Activated B cell treated with CpG ODN at 0.5 μM for 24 hours (primary cell): ENCODE measurements around the gene ANP32A. TPM values are rescaled to one million over a fixed set of nuclear protein-coding genes. Genes with fewer than 3 reads are reported as not detected.

Experiments used
- ATAC-seq: fragments of 200-7000 bp; cut with Tn5 transposase; one replicate; pipeline ENCODE4 v1.10.0; 2021; ENCODE audit warnings: low read depth, mild to moderate bottlenecking, moderate library complexity
- CTCF ChIA-PET: fragments of 350-600 bp; sonication (Branson Sonifier 250); formaldehyde crosslinking; loops from one replicate; lab custom pipeline; 2021; ENCODE audit warnings: antibody characterized with exemption; lab: Charles Lee
- POLR2A ChIA-PET: fragments of 350-600 bp; sonication (Branson Sonifier 250); formaldehyde crosslinking; loops from one replicate; lab custom pipeline; 2021; ENCODE audit warnings: antibody characterized with exemption; lab: Charles Lee
- DNase-seq: peaks from one replicate; pipeline ENCODE4 v3.0.0; 2022
- H3K27ac Mint-ChIP-seq: one replicate; pipeline ENCODE4 v1.8.0; 2020; ENCODE audit warnings: mixed read lengths
- H3K27me3 Mint-ChIP-seq: one replicate; pipeline ENCODE4 v1.8.0; 2021; ENCODE audit warnings: mixed read lengths
- H3K36me3 Mint-ChIP-seq: one replicate; pipeline ENCODE4 v1.8.0; 2021; ENCODE audit warnings: low read depth, mixed read lengths
- H3K4me1 Mint-ChIP-seq: one replicate; pipeline ENCODE4 v1.8.0; 2021; ENCODE audit warnings: mixed read lengths
- H3K4me3 Mint-ChIP-seq: one replicate; pipeline ENCODE4 v1.8.0; 2020; ENCODE audit warnings: mild to moderate bottlenecking, mixed read lengths
- H3K9me3 Mint-ChIP-seq: one replicate; pipeline ENCODE4 v1.8.0; 2020; ENCODE audit warnings: mixed read lengths
- CTCF ChIP-seq: fragments of 200-600 bp; IDR thresholded peaks from one replicate; pipeline ENCODE4 v1.8.0; 2022; ENCODE audit warnings: antibody characterized with exemption, mild to moderate bottlenecking
- intact Hi-C: fragments of 100-400 bp; cut with micrococcal nuclease; formaldehyde crosslinking; loops from one replicate; pipeline ENCODE4 v1.15.1; 2024
- total RNA-seq: library from RNA; stranded (reverse); gene quantifications from 2 replicates; pipeline ENCODE4 v1.2.3, GENCODE V29; 2022

Gene ANP32A
- total RNA-seq, 1 donor from 2014 or later = 199 TPM

DNA sequence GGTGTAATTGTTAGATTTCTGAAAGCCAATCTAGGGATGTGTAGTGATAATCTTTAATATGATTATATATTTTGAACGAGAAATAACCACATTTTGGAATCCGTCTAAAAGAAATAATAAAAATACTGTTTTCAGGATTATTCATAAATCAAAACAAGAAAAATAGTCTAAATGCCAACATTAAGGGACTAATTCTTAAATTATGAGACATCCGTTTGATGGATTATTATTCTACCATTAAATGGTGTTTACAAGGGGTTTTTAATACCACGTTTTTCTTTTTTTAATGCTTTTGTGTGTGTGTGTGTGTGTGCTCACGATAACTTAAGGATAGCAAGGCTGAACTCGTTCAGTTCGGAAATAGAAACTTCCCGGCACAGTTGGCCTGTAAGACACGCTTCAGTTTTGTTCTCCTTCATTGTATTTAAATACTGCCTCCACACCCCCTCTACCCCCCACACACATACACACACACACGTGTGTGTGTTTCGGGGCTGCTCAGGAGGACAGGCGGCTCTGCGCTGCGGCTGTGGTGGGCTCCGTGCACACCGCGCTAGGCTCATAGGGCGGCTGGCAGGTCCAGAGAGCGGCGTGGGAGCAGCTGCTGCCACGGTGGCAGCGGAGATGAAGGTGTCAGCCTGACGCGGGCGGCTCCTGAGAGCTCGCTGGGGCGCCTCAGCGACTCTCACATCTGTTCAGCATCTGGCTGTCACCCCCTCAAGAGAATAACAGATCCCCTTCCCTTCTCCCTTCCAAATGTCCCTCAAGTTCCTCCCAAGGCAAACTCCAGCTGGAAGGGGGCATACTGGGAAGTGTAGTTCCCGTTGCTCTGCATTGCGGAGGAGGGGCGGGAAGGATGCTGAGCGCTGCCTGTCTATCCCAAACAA, 23.0 kb upstream of the ANP32A start:
- Mint-ChIP-seq H3K36me3 (no peaks in the 10 kb centered on the region), H3K4me3 (peak overlapping the region; percentile 73), H3K9me3 (no peaks in the 10 kb centered on the region), H3K4me1 (peaks cover 14% of the 10 kb centered on the region), H3K27ac (peak overlapping the region; percentile 30), H3K27me3 (peaks cover 36% of the 10 kb centered on the region)
- intact Hi-C loops = no loop called here
- CTCF ChIA-PET = interaction anchor here (0.7 to 1.5 kb wide), 3 partner anchors 15 to 78 kb away, joined by 3 to 4 read pairs (median 4); no protein-coding TSS in a partner anchor
- POLR2A ChIA-PET = no interaction called here
- TF ChIP-seq CTCF = no peak
- peak; percentile 54 for ATAC-seq
- DNase-seq = peak; percentile 26

GRCh38 chr15:68842958-68843357, 22.3 kb upstream of the ANP32A start:
- CTCF ChIA-PET = interaction anchor here (1.0 kb wide), 1 partner anchor 33 kb away, joined by 3 read pairs; no protein-coding TSS in a partner anchor
- Mint-ChIP-seq H3K27me3 (peaks cover 37% of the 10 kb centered on the region), H3K9me3 (no peaks in the 10 kb centered on the region), H3K36me3 (no peaks in the 10 kb centered on the region), H3K4me1 (peaks cover 14% of the 10 kb centered on the region), H3K4me3 (no peak overlapping the region), H3K27ac (no peak overlapping the region)
- intact Hi-C loops = no loop called here
- POLR2A ChIA-PET = interaction anchor here (0.6 kb wide), 1 partner anchor 1686 kb away, joined by 5 read pairs; no protein-coding TSS in a partner anchor
- no peak for TF ChIP-seq CTCF
- ATAC-seq = no peak
- DNase-seq = no peak

- no peak for ATAC-seq
- CTCF ChIA-PET = interaction anchor here (1.0 kb wide), 1 partner anchor 50 kb away, joined by 3 read pairs; no protein-coding TSS in a partner anchor
- intact Hi-C loops = no loop called here
- peaks cover 32% of the 10 kb centered on the region for H3K27me3 Mint-ChIP-seq
- H3K4me3 Mint-ChIP-seq = no peak overlapping the region
- H3K27ac Mint-ChIP-seq = no peak overlapping the region
- POLR2A ChIA-PET = no interaction called here
- H3K36me3 Mint-ChIP-seq = no peaks in the 10 kb centered on the region
- no peaks in the 10 kb centered on the region for H3K4me1 Mint-ChIP-seq
- no peak for TF ChIP-seq CTCF
- DNase-seq = no peak
- peaks cover 9% of the 10 kb centered on the region for H3K9me3 Mint-ChIP-seq
Measured at GRCh38 chr15:68834346-68834745, 13.7 kb upstream of the ANP32A start.

DNA sequence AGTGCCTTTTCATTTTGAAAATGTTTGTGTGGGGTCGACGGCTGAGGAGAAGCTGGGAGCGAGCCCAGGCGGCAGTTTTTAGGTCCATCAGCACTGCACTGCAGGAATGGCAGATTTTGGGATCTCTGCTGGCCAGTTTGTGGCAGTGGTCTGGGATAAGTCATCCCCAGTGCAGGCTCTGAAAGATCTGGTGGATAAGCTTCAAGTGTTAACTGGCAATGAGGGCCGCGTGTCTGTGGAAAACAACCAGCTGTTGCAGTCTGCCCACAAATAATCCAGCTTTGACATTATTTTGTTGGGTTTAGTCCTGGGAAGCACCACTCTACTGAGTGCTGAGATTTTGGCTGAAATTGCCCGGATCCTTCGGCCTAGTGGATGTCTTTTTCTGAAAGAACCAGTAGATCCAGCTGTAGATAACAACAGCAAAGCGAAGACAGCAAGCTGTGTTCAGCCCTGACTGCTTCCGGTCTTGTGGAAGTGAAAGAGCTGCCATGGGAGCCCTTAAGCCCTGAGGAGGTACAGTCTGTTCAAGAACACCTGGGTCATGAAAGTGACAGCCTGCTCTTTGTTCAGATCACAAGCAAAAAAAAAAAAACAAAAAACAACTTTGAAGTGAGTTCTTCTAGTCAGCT, 13.1 kb upstream of the ANP32A start:
- Mint-ChIP-seq H3K4me3 (no peak overlapping the region), H3K27ac (no peak overlapping the region), H3K27me3 (peaks cover 27% of the 10 kb centered on the region), H3K4me1 (peaks cover 3% of the 10 kb centered on the region), H3K36me3 (no peaks in the 10 kb centered on the region), H3K9me3 (peaks cover 9% of the 10 kb centered on the region)
- ChIA-PET CTCF (no interaction called here), POLR2A (no interaction called here)
- ATAC-seq (no peak), DNase-seq (no peak)
- intact Hi-C loops = no loop called here
- no peak for TF ChIP-seq CTCF
